CD4-positive, alpha-beta T cell treated with Interleukin-4 for 1 hour (primary cell): ENCODE data around the gene ADI1.

Experiments used
- DNase-seq, 2 donors: peaks; one replicate each; pipeline ENCODE4 v3.0.0-alpha.2; 2020 to 2022

Gene ADI1

GRCh38 chr2:3479430-3480320 is 39.7 kb downstream of the ADI1 start:
- DNase-seq, result no peak

DNA sequence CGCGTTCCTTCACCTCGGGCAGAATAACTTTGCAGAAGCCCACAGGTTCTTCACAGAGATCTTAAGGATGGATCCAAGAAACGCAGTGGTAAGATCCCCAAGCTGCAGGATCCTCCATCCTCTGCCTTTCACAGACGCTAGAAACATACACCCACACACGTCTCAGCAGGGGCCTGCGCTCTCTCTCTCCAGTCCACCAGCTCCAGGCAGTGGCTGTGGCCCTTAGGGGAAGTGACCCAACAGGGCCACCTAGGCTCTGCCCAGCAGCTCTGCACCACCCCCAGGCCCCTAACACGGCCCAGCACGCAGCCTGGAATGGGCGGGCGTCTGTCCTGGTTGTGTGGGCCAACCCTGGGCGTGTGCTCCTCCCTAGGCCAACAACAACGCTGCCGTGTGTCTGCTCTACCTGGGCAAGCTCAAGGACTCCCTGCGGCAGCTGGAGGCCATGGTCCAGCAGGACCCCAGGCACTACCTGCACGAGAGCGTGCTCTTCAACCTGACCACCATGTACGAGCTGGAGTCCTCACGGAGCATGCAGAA is 40.4 kb downstream of the ADI1 start:
- DNase-seq, result no peak

DNA sequence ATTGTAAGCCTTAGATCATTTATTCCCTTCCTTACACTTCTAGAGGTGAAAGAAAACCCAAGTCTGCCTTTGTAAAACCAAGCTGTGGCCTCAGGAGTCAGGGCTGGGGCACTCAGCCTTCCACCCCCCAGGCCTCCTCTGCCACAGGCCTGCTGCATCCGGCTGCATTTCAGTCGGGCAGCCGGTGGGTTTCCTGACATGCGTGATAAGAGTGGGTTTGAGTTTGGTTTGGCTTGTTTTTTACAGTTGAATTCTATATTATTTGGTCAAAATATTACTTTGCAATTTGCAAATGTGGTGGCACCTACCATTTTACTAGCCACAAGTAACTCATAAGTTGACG is 42.4 kb downstream of the ADI1 start:
- DNase-seq, result no peak

DNA sequence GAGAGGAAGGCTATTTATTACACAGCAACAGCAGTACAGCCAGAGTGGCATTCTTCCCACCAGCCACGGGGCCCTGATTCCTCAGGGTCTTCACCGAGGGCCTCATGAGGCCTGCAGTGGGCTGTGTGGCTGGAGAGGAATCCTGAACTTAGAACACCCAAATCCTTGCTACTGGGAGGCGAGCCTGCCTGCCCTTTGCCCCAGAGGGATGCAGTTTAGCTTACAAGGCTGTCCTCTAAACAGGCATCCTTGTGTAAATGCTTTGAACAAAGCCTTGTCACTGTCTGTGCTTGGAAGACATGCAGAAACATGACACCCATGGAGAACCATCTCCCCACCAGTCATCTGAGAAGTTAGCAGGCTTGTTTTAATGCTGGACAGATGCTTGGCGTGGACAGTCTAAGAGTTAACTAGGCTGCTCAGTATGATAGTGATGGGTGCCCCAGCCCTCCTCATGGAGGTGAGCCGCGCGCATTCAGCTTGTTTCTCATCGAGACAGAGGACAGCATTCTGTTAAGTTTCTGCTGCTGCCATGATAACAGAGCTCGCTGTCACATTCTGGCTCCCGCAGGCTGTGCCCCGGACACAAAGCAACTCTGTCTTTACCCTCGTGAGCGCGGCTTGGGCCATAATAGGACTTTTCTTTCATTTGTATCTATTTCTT is 42.9 kb downstream of the ADI1 start:
- DNase-seq, result no peak

GRCh38 chr2:3475771-3476170 is 43.6 kb downstream of the ADI1 start:
- DNase-seq, result no peak

DNA sequence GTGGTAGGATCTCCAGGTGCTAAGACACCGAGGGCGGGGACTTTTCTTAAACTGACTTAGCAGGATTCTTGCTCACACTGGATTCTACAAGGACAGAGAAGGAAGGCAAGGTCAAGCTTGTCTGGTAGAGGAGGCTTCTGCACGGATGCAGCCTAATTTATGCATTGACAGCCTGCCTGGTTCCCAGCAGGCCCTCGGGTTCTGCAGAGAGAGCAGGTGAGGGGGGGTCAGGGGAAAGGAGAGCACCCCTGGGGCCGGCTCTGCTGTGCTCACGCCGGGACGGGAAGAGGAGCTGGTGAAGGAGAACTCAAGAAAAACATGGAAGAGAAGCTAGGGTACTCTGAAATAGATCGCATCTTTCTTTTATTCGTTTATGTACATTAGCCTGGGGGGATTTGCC is 46.4 kb downstream of the ADI1 start:
- no peak for DNase-seq

- no peak for DNase-seq
These were observed 47.0 kb downstream of the ADI1 start for GRCh38 chr2:3472296-3472695.

DNA sequence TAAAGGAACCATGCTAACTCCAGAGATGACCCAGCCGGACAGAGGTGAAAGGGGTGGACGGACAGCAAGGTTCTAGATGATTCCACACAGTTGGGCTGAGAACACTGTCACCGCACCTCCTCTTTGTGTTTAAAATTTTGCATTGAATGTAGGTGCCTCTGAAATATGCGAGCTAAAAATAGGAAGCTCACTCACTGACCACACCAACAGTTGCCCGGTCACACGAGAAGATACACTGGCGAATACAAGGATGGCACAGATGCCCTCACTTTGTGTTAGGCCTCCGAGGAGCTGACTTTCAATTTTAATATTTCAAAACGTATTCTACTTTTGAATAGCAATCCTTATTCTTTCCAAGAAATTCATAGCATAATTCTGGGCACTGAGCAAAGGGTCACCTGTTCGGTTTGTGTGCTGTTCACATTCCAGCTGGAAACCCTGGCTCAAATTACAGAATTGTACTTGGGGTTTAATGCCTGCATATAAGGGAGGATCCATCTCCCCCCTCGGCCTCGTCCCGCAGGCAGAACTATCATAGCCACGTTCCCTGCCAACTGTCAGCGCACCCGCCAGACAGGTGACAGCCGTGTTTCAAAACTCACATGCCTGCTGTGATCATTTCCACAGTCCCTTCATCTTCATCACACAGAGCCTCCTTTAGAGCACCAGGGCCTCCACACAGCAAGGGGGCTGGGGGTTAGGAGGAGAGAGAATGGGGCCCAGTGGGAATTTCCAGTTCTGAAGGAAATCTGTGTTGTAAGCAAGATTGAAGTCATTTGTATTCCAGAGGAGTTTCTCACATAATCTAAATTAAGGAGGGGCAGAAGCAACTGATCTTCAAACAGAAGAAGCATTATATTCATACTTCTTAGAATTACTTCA is 48.2 kb downstream of the ADI1 start:
- DNase-seq, result no peak

- no peak for DNase-seq
These were observed 49.1 kb downstream of the ADI1 start for GRCh38 chr2:3470166-3470651.

DNA sequence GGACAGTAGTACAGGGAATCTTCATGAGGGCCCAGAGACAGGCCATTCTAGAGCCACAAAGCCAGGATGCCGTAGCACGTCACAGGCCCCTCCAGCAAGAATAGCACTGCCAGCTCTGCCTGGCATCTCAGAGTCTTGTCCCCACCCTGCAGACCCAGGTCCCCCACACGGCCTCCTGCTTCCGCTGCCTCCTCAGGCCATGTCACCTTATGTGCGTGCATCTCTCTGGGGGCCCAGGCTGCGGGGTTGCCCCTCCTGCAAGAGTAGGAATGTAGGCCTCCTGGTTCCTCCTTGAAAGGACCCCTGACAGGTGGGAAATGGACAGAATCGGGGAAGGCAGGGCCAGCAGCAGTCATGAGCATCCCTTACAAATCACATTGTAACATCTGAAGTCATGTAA is 49.8 kb downstream of the ADI1 start:
- DNase-seq, result no peak

DNA sequence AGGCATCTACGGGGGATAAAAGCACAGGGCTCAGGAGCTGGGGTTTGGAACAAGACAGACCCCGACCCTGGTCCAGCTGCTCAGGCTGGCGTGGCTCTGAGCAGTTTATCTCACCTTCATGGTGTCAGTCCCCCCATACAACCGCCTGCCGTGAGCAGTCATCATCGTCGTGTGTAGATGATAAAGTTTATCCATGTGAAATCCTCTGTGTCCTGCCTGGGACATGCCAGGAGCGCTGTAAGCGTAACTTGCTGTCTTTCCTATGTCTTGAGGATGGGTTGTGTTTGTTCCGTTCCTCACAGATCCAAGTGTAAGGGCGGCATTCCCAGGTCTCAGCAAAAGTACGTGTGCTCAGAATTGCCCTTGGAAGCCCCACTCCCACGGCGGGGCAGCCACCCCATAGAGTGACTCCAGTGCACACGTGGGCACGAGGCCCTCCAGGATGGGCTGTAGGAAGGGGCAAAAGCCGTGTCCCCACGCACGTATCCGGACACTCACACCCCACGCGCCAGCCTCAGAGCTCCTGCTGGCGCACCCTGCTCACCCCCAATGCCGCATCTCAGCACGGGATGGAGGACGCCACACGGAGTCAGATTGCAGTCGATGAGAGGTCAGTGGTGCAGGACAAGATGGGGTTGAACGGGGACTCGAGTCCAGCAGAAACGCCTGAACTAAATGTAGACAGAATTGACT is 50.9 kb downstream of the ADI1 start:
- no peak for DNase-seq

DNA sequence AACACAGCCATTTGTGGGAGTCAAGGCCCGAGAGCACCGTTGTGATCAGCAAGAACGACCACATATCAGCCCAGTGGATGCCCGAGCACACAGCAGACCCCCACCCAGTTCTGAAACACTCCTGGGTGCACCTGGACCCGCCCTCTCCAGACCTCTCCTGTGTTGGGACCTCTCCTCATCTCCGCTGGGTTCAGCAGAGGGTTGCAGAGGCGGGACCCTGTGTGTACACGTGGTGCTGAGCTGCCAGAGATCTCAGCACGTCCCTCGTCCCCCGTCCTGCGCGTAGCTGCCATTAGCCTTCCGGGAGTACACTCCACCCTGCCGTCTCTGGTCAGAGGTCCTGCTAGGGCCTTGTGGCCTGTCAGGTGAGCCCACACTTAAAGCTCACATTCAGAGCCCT is 51.7 kb downstream of the ADI1 start:
- DNase-seq, result no peak

- no peak for DNase-seq
These were observed 52.4 kb downstream of the ADI1 start for GRCh38 chr2:3466966-3467365.

GRCh38 chr2:3466482-3466863 is 52.9 kb downstream of the ADI1 start:
- no peak for DNase-seq

DNA sequence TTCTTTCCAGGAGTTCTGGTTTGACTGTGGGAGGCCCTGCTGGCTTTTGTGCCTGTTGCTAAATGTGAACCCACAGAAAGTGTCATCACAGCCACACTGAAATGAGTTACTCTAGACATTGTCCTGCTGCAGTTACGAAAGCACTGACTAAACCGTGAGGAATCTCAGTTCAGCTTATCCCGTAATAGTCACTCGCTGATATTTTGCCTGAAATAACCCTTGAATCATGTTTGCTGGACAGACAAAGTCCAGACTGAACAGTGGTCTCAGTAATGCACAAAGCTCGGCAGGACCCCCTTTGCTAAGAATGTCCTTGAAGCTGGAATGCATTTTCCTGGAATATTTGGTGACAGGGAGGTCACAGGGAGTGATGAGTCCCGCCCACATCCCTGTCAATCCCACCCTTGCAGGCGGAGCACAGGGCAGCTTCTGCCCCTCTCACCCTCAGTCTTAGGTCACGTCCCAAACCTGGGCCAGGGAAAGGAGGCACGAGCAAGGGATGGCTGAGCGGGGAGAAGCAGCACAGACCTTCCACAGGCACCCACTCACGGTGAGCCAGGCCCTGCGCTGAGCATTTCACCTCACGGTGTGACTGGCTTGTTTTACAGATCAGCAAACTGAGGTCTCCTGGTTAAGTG is 53.4 kb downstream of the ADI1 start:
- no peak for DNase-seq

GRCh38 chr2:3465328-3465727 is 54.0 kb downstream of the ADI1 start:
- DNase-seq, result no peak

DNA sequence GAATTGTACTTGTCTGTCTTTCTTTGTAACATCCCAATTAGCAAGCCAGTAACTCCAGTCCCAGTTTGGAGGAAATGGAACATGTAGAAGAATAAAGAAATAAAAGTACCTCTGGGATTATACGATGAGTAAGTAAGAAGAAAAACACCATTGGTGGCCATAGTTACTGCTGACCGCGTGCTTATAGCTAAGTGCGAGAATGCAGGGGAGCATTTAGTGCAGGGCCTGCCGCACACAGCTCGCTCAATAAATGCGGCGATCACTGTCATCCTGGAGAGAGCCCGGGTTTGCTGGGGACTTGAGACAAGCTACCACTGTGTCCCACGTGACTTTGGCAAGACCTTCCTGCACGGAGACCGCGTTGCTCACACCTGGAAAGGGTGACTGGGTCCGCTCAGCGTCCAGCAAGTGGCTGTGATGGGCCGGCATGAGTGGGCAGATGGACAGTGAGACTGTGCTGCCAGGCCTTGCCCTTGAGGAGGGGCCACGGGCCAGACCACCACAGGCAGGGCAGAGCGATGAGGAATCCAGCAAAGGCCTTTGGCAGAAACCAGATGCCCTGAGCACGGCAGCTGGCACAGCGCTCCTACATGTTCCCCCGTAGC is 54.8 kb downstream of the ADI1 start:
- DNase-seq, result no peak

GRCh38 chr2:3463944-3464343 is 55.4 kb downstream of the ADI1 start:
- DNase-seq, result no peak

DNA sequence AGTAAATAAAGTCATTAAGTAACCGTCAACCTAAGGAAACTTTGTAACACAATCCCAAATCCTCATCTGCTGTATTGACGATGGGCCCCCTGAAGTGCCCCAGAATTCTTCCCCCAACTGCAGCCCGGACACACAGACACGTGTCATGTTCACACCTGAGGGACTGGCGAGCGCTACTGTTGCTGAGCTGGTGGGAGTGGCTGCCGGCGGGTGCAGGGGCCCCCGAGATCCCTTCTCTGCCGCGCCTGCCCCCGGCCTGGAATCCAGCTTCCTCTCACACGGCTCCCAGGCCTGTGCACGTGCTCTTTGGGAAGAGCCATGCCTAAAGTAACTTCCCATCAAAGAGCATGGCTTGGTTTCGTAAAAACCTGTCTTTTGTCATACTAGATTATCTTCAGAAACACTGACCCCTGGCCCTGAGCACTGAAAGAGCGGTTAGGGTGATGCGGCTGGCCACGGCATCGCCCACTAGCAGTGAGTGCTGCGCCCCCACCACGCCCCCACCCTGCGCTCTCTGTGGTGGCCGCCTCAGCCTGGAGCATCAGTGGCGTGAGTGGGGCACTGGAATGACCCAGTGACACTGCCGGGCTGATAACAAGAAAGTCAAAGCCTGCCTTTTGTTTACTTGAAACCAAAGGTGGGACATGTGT is 56.0 kb downstream of the ADI1 start:
- no peak for DNase-seq

DNA sequence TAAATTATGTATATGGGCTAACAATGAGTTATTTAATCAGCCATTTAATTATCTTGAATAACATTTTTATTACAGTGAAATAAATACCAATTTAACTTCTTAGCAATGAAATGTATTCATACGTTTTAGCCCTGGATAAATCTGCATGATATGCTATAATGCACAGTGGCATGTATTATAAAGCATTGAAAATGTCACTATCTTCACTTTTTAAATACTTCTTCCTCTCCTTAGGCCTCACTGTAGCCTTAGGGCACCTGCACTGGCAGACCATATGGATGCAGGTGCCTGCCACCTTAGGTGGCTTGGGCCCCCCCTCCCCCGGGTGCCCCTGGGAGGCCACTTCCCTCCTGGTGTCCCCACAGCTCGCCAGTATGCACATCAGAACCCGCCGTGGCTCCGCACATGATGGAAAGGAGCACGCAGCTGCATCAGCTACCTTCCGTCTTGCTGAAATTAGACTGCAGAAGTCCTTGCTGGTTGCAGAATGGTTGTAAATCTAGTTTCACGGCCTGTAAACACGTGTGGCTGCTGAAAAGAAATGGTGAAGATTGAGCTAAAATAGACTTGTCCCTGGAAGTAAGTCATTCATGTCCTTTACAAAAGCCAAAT is 56.7 kb downstream of the ADI1 start:
- DNase-seq, result no peak
